GM13976 (cell line): Measurements from ENCODE around the gene AMPD3.

ENCODE experiments used
- DNase-seq: peaks from one replicate; pipeline ENCODE4 v3.0.0; 2012; ENCODE audit warnings: low spot score
- CTCF ChIP-seq: IDR thresholded peaks from 2 replicates; pipeline ENCODE4 v1.5.1; 2012; ENCODE audit warnings: borderline replicate concordance, mild to moderate bottlenecking; ENCODE audit not compliant: insufficient read depth; ENCODE audit errors: extremely low read depth, missing control alignments, control extremely low read depth
- in situ Hi-C: fragments of 300-500 bp; cut with MboI; formaldehyde crosslinking; loops from one replicate; pipeline ENCODE4 v1.12.0; 2022; ENCODE audit warnings: low sequenced_read_pairs, mixed read lengths, inconsistent platforms; ENCODE audit not compliant: unreplicated experiment

Gene AMPD3

GRCh38 chr11:10418259-10418949 lies 36.7 kb upstream of the AMPD3 start:
- in situ Hi-C loops, result no loop called here

GRCh38 chr11:10418950-10419310 lies 36.1 kb upstream of the AMPD3 start:
- no peak for DNase-seq
- no peak for TF ChIP-seq CTCF
- in situ Hi-C loops, result no loop called here

More at GRCh38 chr11:10418259-10418949, 36.7 kb upstream of the AMPD3 start:
- no peak for DNase-seq
- TF ChIP-seq CTCF, result no peak

GRCh38 chr11:10426475-10426874 lies 28.6 kb upstream of the AMPD3 start:
- in situ Hi-C loops, result no loop called here
- TF ChIP-seq CTCF, result no peak
- no peak for DNase-seq

GRCh38 chr11:10428453-10428852 lies 26.6 kb upstream of the AMPD3 start:
- no peak for TF ChIP-seq CTCF
- no peak for DNase-seq
- in situ Hi-C loops, result no loop called here

- TF ChIP-seq CTCF, result no peak
- in situ Hi-C loops, result no loop called here
- no peak for DNase-seq
Observed at GRCh38 chr11:10429526-10429925, 25.5 kb upstream of the AMPD3 start.

- no peak for DNase-seq
- in situ Hi-C loops, result no loop called here
- TF ChIP-seq CTCF, result no peak
Observed at GRCh38 chr11:10432493-10432892, 22.6 kb upstream of the AMPD3 start.
